Left cardiac atrium (tissue), 4 donors: ENCODE measurements around the gene GMPPA. TPM values are rescaled to one million over a fixed set of nuclear protein-coding genes. Genes with fewer than 3 reads are reported as not detected.

Source experiments
- ATAC-seq, 2 donors: fragments of 200-7000 bp; cut with Tn5 transposase; one replicate each; pipeline ENCODE4 v1.9.1; 2020; ENCODE audit warnings: mild to moderate bottlenecking in 2 of 2, moderate library complexity in 2 of 2
- DNase-seq: peaks from one replicate; pipeline ENCODE4 v3.0.0-alpha.2; 2020
- intact Hi-C, 2 donors: fragments of 100-400 bp; cut with DNase I; formaldehyde crosslinking; loops; one replicate each; pipeline versions ENCODE4 v1.14.1 to v1.15.1; 2022 to 2023
- total RNA-seq, 2 donors: library from RNA; stranded (reverse); fragmentation: NEBNext Ultra II Directional; extraction: Animal tissue kit (Norgen Biotek cat#: 25700); gene quantifications; one replicate each; pipeline ENCODE4 v1.2.1, GENCODE V29; 2021
- donor health status: DM: no; HTN: yes; CAD: no.
- donor health status: DM: no; HTN: yes; CAD: no; lungs with severe emphysema.
- donor health status: DM: yes; HTN: yes; CAD: no.
- donor health status: Dilated cardiomyopathy.

The GMPPA gene
- total RNA-seq, 2 donors from 2014 or later, result 29.0 to 30.0 TPM

GRCh38 chr2:219543596-219544358, 45.1 kb downstream of the GMPPA start, which contains the start of the genes CHPF and TMEM198:
Gene CHPF (minus strand): TSS chr2:219543809. CDS start chr2:219543538, 271 bp downstream.
Gene TMEM198 (plus strand): TSS chr2:219544028. CDS start chr2:219544728, 700 bp downstream.
- ATAC-seq (peak; percentile 91 to 92), DNase-seq (peak; percentile 99)
- intact Hi-C loops, result loop anchor here (5.0 to 10.0 kb wide), 2 partner anchors 141 to 149 kb away; no protein-coding TSS in a partner anchor

DNA sequence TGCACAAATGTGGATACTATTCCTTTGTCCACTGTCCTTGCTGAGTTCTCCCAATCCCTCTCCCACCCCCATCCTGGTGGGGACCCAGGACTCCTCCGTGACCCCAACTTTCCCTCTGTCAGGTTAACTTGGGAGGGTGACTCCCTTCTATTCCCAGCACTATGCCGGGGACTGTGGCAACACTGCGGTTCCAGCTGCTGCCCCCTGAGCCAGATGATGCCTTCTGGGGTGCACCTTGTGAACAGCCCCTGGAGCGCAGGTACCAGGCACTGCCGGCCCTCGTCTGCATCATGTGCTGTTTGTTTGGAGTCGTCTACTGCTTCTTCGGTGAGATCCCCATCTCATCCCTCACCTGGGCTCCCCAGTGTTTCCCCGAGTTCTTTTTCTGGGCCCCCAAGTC, 45.9 kb downstream of the GMPPA start:
- intact Hi-C loops, result loop anchor here (5.0 to 10.0 kb wide), 2 partner anchors 140 to 148 kb away; no protein-coding TSS in a partner anchor
- ATAC-seq (no peak), DNase-seq (no peak)

DNA sequence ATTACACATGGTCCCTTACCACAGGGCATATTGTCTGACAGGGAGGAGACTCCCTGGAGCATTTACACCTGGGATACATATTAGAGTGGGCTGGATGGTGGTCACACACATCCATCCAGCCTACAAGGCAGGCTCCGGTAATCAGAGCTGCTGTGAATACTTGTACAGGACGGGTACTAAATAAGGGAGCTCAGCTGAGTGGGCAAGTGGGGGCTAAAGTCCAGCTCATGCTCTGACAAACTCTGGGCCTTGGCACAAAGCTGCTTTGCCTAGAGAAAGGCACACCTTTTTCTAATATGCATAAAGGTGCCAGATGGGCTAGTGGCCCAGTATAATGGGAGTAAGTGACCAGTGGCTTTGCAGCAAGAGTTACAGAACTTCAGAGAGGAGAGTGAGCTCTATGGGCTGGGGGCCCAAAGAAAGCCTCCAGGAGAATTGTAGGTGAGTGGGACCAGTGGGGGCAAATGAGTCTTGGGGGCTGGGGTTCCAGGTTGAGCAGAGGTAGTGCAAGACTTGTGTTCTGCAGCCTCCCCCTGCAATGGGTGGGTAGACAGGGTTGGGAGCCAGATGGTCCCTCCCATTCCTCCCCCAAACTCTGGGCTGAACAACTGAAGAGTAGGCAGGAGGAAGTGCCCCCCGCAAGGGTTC, 46.7 kb downstream of the GMPPA start:
- ATAC-seq (no peak), DNase-seq (no peak)
- intact Hi-C loops, result loop anchor here in 1 of 2 donors (10.0 kb wide), 1 partner anchor 139 kb away; no protein-coding TSS in a partner anchor

DNA sequence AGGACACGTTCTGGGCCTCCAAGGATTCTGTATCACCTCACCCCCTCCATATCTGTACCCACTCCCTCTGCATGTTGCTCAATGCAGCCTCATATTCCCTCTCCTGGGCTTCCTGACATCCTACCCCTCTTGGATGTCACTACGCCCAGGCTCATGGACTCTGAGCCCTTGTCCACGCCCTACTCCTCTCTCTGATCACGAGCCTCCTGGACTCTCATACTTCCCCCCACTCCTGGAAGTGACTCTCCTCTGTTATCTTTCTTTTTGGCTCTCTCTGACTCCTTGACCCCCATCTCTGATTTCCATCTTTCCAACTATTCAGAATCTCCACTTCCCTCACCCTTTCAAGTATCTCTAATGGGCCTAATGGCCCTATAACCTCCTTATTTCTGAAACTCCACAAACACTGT, 47.3 kb downstream of the GMPPA start:
- intact Hi-C loops, result loop anchor here in 1 of 2 donors (10.0 kb wide), 1 partner anchor 139 kb away; no protein-coding TSS in a partner anchor
- ATAC-seq, result no peak
- DNase-seq, result no peak

- intact Hi-C loops, result loop anchor here in 1 of 2 donors (10.0 kb wide), 1 partner anchor 137 kb away; no protein-coding TSS in a partner anchor
- DNase-seq (no peak), ATAC-seq (no peak)
These were observed 48.9 kb downstream of the GMPPA start for GRCh38 chr2:219547621-219548020.

GRCh38 chr2:219548990-219549389, 50.3 kb downstream of the GMPPA start:
- DNase-seq (no peak), ATAC-seq (no peak)
- intact Hi-C loops, result loop anchor here in 1 of 2 donors (10.0 kb wide), 1 partner anchor 136 kb away; no protein-coding TSS in a partner anchor

DNA sequence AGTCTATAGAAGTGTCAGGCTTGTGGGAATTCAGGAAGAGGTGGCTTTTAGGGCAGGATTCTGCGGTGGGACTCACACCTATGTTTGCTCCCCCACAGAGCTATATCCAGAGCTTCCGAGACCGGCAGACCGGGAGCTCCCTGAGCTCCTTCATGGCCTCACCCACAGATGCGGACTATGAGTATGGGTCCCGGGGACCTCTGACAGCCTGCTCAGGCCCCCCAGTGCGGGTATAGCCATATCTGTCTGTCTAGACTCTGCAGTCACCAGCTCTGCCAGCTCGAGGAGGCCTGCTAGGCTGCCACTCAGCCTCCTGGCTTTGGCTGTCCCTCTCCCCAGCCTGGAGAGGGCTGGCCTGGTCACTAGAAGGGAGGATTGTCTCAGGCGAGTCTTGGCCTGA, 50.9 kb downstream of the GMPPA start:
- ATAC-seq (no peak), DNase-seq (no peak)
- intact Hi-C loops, result loop anchor here in 1 of 2 donors (10.0 kb wide), 1 partner anchor 135 kb away; no protein-coding TSS in a partner anchor

DNA sequence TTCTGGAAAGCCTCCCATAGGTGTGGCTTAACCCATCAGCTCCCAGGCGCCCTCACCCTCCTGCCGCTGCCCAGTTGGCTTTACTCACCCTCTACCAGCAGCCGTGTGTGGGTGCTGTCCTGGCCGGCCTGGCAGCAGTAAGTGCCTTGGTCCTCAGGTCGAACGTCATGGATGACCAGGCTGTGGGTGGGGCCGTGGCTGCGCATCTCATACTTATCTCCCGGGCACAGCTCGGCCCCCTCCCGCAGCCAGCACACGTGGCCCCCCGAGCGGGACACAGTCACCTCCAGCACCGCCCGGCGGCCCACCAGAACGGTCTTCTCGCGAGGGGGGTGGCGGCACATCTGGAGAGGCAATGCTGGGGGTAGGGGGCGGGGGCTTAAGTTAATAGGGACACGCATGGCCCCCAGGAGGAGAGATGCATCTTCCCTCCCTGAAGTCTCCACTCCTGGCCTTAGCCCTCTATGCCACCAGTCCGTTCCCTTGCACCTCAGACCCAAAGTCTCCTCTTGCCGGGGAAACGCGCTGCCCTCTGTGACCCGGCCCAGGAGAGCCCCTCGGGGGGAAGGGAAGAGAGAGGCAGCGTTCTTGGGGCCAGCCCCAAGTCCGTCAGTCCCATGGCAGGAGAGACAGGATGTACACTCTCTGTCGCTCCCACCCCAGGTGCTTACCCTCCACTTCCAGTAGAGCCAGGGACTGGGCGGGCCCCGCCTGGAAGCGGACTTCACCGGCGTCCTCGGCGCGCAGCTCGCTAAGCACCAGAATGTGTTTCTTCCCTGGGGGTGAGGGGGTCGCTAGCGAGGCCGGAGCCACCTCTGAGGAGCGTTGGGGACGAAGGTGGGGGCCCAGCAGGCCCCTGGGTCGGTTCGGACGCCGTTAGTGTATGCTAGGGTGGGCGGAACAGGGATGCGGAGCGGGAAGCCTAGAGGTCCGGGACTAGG, 53.0 kb downstream of the GMPPA start:
- ATAC-seq (peak; percentile 6 to 63), DNase-seq (peak; percentile 57)
- intact Hi-C loops, result no loop called here

GRCh38 chr2:219552382-219553167, 53.9 kb downstream of the GMPPA start:
- intact Hi-C loops, result no loop called here

GRCh38 chr2:219553168-219553417, 54.4 kb downstream of the GMPPA start:
- intact Hi-C loops, result no loop called here
- ATAC-seq (no peak), DNase-seq (no peak)

More at GRCh38 chr2:219552382-219553167, 53.9 kb downstream of the GMPPA start:
- DNase-seq, result peak; percentile 92
- ATAC-seq, result peak; percentile 92

DNA sequence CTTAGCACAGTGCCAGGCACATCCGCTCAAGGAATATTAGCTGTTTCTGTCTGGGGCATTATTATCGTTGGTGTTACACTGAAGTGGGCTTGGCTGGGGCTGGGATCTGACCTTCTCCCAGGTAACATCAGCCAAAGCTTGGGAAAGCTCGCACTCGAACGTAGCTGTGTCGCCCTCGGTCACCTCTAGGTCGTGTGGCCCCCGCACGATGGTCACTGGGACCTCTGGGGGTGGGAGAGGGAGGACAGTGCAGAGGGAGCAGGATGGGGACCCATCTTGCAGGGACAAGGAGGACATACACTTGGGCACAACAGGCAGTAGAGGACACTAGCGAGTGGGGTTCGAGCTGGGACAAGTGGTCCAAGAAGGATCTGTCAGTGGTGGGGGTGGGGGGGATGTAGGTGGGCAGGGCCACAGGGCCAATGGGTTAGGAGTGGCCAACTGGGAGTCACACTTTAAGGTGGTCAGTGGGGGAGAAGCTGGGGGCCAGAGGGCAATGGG, 54.8 kb downstream of the GMPPA start:
- no peak for DNase-seq
- intact Hi-C loops, result no loop called here
- ATAC-seq, result no peak

GRCh38 chr2:219554350-219554749, 55.7 kb downstream of the GMPPA start:
- intact Hi-C loops, result no loop called here
- DNase-seq, result no peak

DNA sequence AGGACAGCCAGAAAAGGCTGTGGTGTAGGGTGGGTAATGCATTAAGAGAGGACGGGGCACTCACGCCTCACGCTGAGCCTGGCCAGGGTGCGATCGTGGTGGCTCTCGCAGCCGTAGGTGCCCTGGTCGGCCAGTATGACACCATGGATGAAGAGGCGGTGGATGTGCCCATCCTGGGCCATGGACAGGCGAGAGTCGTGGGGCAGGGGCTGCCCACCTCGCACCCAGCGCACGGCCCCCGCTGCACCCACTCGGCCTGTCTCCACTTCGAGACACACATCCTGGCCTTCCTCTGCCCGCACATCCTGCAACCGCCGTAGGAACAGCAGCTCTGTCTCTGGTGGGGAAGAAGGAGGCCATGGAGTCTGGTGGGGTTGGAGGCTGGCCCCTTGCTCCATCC, 57.3 kb downstream of the GMPPA start:
- DNase-seq (peak; percentile 18), ATAC-seq (no peak)
- intact Hi-C loops, result no loop called here

More at GRCh38 chr2:219554350-219554749, 55.7 kb downstream of the GMPPA start:
- no peak for ATAC-seq

- no peak for DNase-seq
- intact Hi-C loops, result no loop called here
- ATAC-seq, result no peak
These were observed 57.7 kb downstream of the GMPPA start for GRCh38 chr2:219556413-219556812.
